Ovary (tissue), 9 donors: ENCODE measurements around the gene MCTP1. TPM values are rescaled to one million over a fixed set of nuclear protein-coding genes. Genes with fewer than 3 reads are reported as not detected.
"Not testable (repeated sequence)": the region's sequence is repeated elsewhere in the genome, so short reads cannot be mapped to it uniquely, and the experiment has no call there.

ENCODE experiments used
- DNase-seq, 5 donors: peaks; one replicate each; pipeline ENCODE4 v3.0.0-alpha.2; 2019 to 2020
- H3K27ac ChIP-seq, 2 donors: fragments of 200-600 bp; one replicate each; pipeline versions ENCODE4 v1.5.1 to v1.8.0; 2019 to 2022
- H3K27me3 ChIP-seq: fragments of 200-600 bp; one replicate; pipeline ENCODE4 v1.8.0; 2022
- H3K36me3 ChIP-seq: fragments of 200-600 bp; sonication (generic); one replicate; pipeline ENCODE4 v1.5.1; 2019
- H3K4me1 ChIP-seq: one replicate; pipeline ENCODE4 v1.8.1; 2013; ENCODE audit warnings: mild to moderate bottlenecking, moderate library complexity; ENCODE audit not compliant: insufficient read depth
- H3K4me3 ChIP-seq: fragments of 200-600 bp; sonication (generic); one replicate; pipeline ENCODE4 v1.5.1; 2017
- H3K9me3 ChIP-seq, 2 donors: fragments of 200-600 bp in 1 of 2; sonication (generic) in 1 of 2; one replicate each; pipeline versions ENCODE4 v1.5.1 to v1.8.1; 2013 to 2019; ENCODE audit warnings: mild to moderate bottlenecking in 1 of 2, moderate library complexity in 1 of 2
- EP300 ChIP-seq: sonication (generic); formaldehyde crosslinking; IDR thresholded peaks from one replicate; pipeline ENCODE4 v1.6.1; 2017; ENCODE audit warnings: antibody characterized with exemption
- POLR2A ChIP-seq: fragments of 450-650 bp; IDR thresholded peaks from one replicate; pipeline ENCODE4 v1.6.1; 2017; ENCODE audit warnings: antibody characterized with exemption, mild to moderate bottlenecking, moderate library complexity
- WGBS, 3 donors: extraction: QIAGEN DNeasy Blood & Tissue Kit in 1 of 3; methylation state at CpG; one replicate each; pipeline versions ENCODE4 v1.1.5 to v1.1.7; 2013 to 2017; 5-methylcytosine and 5-hydroxymethylcytosine counted together
- intact Hi-C, 4 donors: fragments of 100-400 bp; cut with DNase I; formaldehyde crosslinking; loops; one replicate each; pipeline versions ENCODE4 v1.11.0 to v1.15.1; 2022 to 2023
- polyA plus RNA-seq, 2 donors: library from polyadenylated mRNA; stranded (reverse); fragments of 200-250 nt in 1 of 2; fragments of 350-450 nt in 1 of 2; fragmentation: Illumina TruSeq in 1 of 2; extraction: RNeasy Lipid Tissue Mini Kit (QIAGEN cat#74804) in 1 of 2; gene quantifications; one replicate each; pipeline ENCODE4 v1.2.3, GENCODE V29; 2013 to 2014
- total RNA-seq, 7 donors: library from RNA; depleted of rRNA in 2 of 7; stranded (reverse); fragments of >200 nt in 2 of 7; fragmentation: NEBNext Ultra II Directional in 3 of 7; extraction: Animal tissue kit (Norgen Biotek cat#: 25700) in 3 of 7; gene quantifications; one replicate each; pipeline versions ENCODE4 v1.1.0 to v1.2.4, GENCODE V29; 2016 to 2023
- TF ChIP-seq, protein P1 (sequence below), 3 donors: fragments of 450-650 bp in 2 of 3; fragments of 200-600 bp in 1 of 3; IDR thresholded peaks; one replicate each; pipeline versions ENCODE4 v1.5.1 to v1.8.0; 2016 to 2022; ENCODE audit warnings: antibody characterized with exemption in 3 of 3, mild to moderate bottlenecking in 1 of 3
- donor health status: DM: no; HTN: no; CAD: no; lungs with moderate emphysema.
- donor health status: DM: no; HTN: no; CAD: no.
- donor health status: Bipolar disorder and iron deficiency.
- donor health status: DM: yes; HTN: yes; CAD: no.
- donor health status: DM: no; HTN: no; CAD: no.
- donor health status: DM: yes; HTN: yes; CAD: no.

Gene MCTP1
- total and polyA plus RNA-seq, 9 donors = 1.7 to 11.4 (median 5.0) TPM

DNA sequence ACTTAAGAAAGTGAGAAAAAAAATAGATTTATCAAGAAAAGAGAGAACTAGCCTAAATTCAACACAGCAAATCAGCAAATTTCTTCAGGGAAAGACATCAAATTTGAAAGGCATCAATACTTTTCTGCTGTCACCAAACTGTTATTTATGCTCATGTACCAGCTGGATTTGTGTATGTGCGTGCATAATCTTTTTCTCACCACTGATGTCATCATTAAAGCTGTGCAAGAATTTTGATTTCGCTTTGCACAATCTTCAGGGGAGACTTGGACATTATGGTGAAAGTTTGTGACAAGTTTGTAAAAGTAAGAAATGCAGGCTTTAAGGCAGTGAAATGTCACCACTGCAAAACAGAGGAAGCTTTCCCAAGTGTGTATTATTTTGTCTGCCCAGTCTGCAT is 451.0 kb downstream of the MCTP1 start:
- no peaks in the 10 kb centered on the region for H3K4me1 ChIP-seq
- no peak overlapping the region for H3K27ac ChIP-seq
- H3K9me3 ChIP-seq = no peaks in the 10 kb centered on the region
- no peak overlapping the region for H3K4me3 ChIP-seq
- intact Hi-C loops = no loop called here
- no peaks in the 10 kb centered on the region for H3K27me3 ChIP-seq
- WGBS, 3 donors = 59 to 70% (median 63%) methylated on average over 2 of the region's 2 CpGs
- no peaks in the 10 kb centered on the region for H3K36me3 ChIP-seq
- TF ChIP-seq, protein P1, sequence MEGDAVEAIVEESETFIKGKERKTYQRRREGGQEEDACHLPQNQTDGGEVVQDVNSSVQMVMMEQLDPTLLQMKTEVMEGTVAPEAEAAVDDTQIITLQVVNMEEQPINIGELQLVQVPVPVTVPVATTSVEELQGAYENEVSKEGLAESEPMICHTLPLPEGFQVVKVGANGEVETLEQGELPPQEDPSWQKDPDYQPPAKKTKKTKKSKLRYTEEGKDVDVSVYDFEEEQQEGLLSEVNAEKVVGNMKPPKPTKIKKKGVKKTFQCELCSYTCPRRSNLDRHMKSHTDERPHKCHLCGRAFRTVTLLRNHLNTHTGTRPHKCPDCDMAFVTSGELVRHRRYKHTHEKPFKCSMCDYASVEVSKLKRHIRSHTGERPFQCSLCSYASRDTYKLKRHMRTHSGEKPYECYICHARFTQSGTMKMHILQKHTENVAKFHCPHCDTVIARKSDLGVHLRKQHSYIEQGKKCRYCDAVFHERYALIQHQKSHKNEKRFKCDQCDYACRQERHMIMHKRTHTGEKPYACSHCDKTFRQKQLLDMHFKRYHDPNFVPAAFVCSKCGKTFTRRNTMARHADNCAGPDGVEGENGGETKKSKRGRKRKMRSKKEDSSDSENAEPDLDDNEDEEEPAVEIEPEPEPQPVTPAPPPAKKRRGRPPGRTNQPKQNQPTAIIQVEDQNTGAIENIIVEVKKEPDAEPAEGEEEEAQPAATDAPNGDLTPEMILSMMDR (IDR thresholded peaks at IDR 0.05) = no peak
- TF ChIP-seq POLR2A (no peak), EP300 (no peak)
- DNase-seq = no peak

DNA sequence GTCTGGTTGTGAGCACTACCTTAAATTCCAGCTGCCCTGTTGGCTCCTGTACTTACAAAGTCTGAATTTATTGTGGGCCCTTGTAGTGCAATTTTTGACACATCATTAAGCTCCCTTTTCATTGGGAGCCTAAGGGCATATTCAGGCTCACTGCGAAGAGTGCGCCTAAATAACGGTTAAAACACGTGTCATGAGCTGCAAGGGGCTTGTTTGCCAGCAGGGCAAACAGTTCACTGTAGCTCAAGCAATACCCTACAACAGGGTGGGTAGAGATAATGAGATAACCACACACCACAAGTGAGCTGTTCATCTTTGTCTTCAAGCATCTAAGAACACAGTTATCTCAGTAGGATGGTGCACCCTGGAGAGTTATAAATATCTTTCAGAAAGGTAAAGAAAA is 452.2 kb downstream of the MCTP1 start:
- H3K36me3 ChIP-seq = no peaks in the 10 kb centered on the region
- WGBS, 3 donors = 45 to 50% (median 46%) methylated on average over 4 of the region's 4 CpGs
- no peaks in the 10 kb centered on the region for H3K9me3 ChIP-seq
- TF ChIP-seq EP300 (no peak), POLR2A (no peak)
- TF ChIP-seq, protein P1 (IDR thresholded peaks at IDR 0.05) = no peak
- H3K4me3 ChIP-seq = no peak overlapping the region
- DNase-seq = no peak
- H3K4me1 ChIP-seq = no peaks in the 10 kb centered on the region
- H3K27ac ChIP-seq = no peak overlapping the region
- no peaks in the 10 kb centered on the region for H3K27me3 ChIP-seq
- intact Hi-C loops = no loop called here

DNA sequence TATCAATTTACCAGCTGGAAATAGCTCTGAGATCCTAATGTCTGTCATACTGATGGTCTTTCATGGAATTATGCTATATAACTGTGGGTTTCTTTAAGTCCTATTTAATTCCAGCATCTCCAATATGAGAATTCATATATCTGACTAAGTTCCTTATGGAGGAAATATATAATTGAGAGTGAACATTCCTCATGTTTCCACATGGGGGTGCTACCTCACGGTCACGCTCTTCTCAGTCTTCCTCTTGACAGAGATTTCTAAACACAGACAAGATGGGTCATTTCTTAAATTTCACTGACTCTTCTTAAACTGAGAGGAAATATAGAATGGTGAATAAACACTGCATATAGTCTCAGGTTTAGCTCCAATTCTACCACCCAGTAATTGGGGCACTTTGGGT is 454.4 kb downstream of the MCTP1 start:
- Histone ChIP-seq H3K36me3 (no peaks in the 10 kb centered on the region), H3K27me3 (no peaks in the 10 kb centered on the region), H3K27ac (no peak overlapping the region), H3K4me1 (no peaks in the 10 kb centered on the region), H3K4me3 (no peak overlapping the region), H3K9me3 (no peaks in the 10 kb centered on the region)
- 31 to 36% (median 32%) methylated on average over 2 of the region's 2 CpGs for whole genome bisulfite sequencing, 3 donors
- TF ChIP-seq, protein P1 (IDR thresholded peaks at IDR 0.05) = no peak
- no peak for TF ChIP-seq POLR2A
- no peak for TF ChIP-seq EP300
- no peak for DNase-seq
- intact Hi-C loops = no loop called here

DNA sequence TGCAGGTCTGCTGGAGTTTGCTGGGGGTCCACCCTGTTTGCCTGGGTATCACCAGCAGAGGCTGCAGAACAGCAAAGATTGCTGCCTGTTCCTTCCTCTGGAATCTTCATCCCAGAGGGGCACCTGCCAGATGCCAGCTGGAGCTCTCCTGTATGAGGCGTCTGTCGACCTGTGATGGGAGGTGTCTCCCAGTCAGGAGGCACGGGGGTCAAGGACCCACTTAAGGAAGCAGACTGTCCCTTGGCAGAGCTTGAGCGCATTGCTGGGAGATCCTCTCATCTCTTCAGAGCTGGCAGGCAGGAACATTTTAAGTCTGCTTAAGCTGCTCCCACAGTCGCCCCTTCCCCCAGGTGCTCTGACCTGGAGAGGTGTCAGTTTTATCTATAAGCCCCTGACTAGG is 456.7 kb downstream of the MCTP1 start:
- H3K27ac ChIP-seq, DNase-seq, intact Hi-C loops, H3K4me3 ChIP-seq, H3K27me3 ChIP-seq, H3K9me3 ChIP-seq, H3K4me1 ChIP-seq, H3K36me3 ChIP-seq: not testable (repeated sequence)
- WGBS, 3 donors = 59 to 81% (median 75%) methylated on average over 5 of the region's 5 CpGs

DNA sequence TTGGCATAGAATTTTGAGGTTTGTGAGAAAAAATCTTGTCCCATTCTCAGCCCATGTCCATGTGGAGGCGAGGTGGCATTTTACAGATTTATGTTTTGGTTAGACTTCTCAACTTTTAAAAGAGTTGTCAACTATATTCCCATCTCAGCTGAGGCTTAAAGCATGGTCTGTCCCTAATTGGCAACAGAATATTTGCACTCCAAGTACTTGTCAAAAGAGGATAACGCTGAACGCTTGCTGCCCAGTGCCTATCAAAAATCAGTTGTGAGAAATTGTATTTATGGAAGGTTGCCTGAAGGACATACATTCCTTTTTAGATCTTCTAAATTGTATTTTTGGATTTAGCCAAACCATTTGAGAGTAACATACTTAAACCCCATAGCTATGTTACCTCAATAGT is 464.4 kb downstream of the MCTP1 start:
- H3K4me3 ChIP-seq = no peak overlapping the region
- H3K36me3 ChIP-seq = no peaks in the 10 kb centered on the region
- intact Hi-C loops = no loop called here
- no peaks in the 10 kb centered on the region for H3K9me3 ChIP-seq
- no peaks in the 10 kb centered on the region for H3K4me1 ChIP-seq
- no peaks in the 10 kb centered on the region for H3K27me3 ChIP-seq
- DNase-seq = no peak
- H3K27ac ChIP-seq = no peak overlapping the region
- 73 to 83% (median 78%) methylated on average over 3 of the region's 3 CpGs for WGBS, 3 donors
- TF ChIP-seq, protein P1 (IDR thresholded peaks at IDR 0.05) = no peak
- TF ChIP-seq POLR2A (no peak), EP300 (no peak)
